Endodermal cell (in vitro differentiated cells): ENCODE data around the gene MAP2K6. TPM values are rescaled to one million over a fixed set of nuclear protein-coding genes. Genes with fewer than 3 reads are reported as not detected.
A peak's percentile ranks its signal among the peaks of the same experiment; 100 is the strongest.

Source experiments
- DNase-seq: peaks from one replicate; pipeline ENCODE4 v3.0.0-alpha.2; 2017
- H3K27ac ChIP-seq: 2 replicates; pipeline ENCODE4 v1.5.1; 2013; ENCODE audit warnings: mild to moderate bottlenecking, low read depth, low read length, moderate library complexity
- H3K27me3 ChIP-seq: 2 replicates; pipeline ENCODE4 v1.6.1; 2013; ENCODE audit warnings: mild to moderate bottlenecking, low read length, moderate library complexity; ENCODE audit not compliant: insufficient read depth, control insufficient read depth, poor library complexity, severe bottlenecking
- H3K36me3 ChIP-seq: 2 replicates; pipeline ENCODE4 v1.7.0; 2013; ENCODE audit warnings: mild to moderate bottlenecking, low read length, moderate library complexity; ENCODE audit not compliant: control insufficient read depth, insufficient read depth
- H3K4me1 ChIP-seq: one replicate; pipeline ENCODE4 v1.7.0; 2013; ENCODE audit warnings: low read length; ENCODE audit not compliant: control insufficient read depth, insufficient read depth
- H3K4me3 ChIP-seq: 2 replicates; pipeline ENCODE4 v1.5.1; 2013; ENCODE audit warnings: mild to moderate bottlenecking, low read length, moderate library complexity
- H3K9ac ChIP-seq: 2 replicates; pipeline ENCODE4 v1.6.1; 2013; ENCODE audit warnings: mild to moderate bottlenecking, low read length, moderate library complexity; ENCODE audit not compliant: poor library complexity, severe bottlenecking; ENCODE audit errors: extremely low read depth
- H3K9me3 ChIP-seq: 2 replicates; pipeline ENCODE4 v1.6.1; 2013; ENCODE audit warnings: mild to moderate bottlenecking, low read length, moderate library complexity; ENCODE audit not compliant: control insufficient read depth
- H3K27ac Mint-ChIP-seq: 2 replicates; pipeline ENCODE4 v1.8.0; 2020; ENCODE audit warnings: mixed read lengths
- H3K27me3 Mint-ChIP-seq: 2 replicates; pipeline ENCODE4 v1.8.0; 2021; ENCODE audit warnings: mild to moderate bottlenecking, mixed read lengths; ENCODE audit not compliant: insufficient read depth
- H3K36me3 Mint-ChIP-seq: 2 replicates; pipeline ENCODE4 v1.8.0; 2020; ENCODE audit warnings: low read depth, mixed read lengths
- H3K4me1 Mint-ChIP-seq: 2 replicates; pipeline ENCODE4 v1.8.0; 2020; ENCODE audit warnings: mixed read lengths
- H3K4me3 Mint-ChIP-seq: 2 replicates; pipeline ENCODE4 v1.8.0; 2020; ENCODE audit warnings: mild to moderate bottlenecking, moderate library complexity, mixed read lengths
- H3K9me3 Mint-ChIP-seq: 2 replicates; pipeline ENCODE4 v1.8.0; 2020; ENCODE audit warnings: mild to moderate bottlenecking, mixed read lengths
- CTCF ChIP-seq: fragments of 200-600 bp; sonication (generic); conservative IDR thresholded peaks from 2 replicates; pipeline ENCODE4 v1.5.0; 2021; ENCODE audit warnings: antibody characterized with exemption, mild to moderate bottlenecking
- WGBS, 2 experiments: methylation state at CpG; one replicate each; pipeline versions ENCODE4 v1.1.5 to v1.1.7; 2013; ENCODE audit warnings: missing lambda C conversion rate in 2 of 2, mixed read lengths in 1 of 2; ENCODE audit not compliant: insufficient coverage in 1 of 2, insufficient read length in 1 of 2; 5-methylcytosine and 5-hydroxymethylcytosine counted together
- total RNA-seq, 2 donors: library from RNA; stranded (reverse); fragmentation: NEBNext Ultra II Directional in 1 of 2; extraction: Animal tissue kit (Norgen Biotek cat#: 25700) in 1 of 2; gene quantifications; 2 replicates in 1 of 2; 3 replicates in 1 of 2; pipeline ENCODE4 v1.2.1, GENCODE V29; 2021

Gene MAP2K6
- total RNA-seq, 2 donors from 2014 or later, result 42.2 to 55.3 TPM

- Histone ChIP-seq H3K27me3 (no peaks in the 10 kb centered on the region), H3K4me1 (peaks cover 3% of the 10 kb centered on the region), H3K9me3 (no peaks in the 10 kb centered on the region), H3K9ac (no peak overlapping the region), H3K27ac (no peak overlapping the region), H3K36me3 (no peaks in the 10 kb centered on the region), H3K4me3 (no peak overlapping the region)
- peaks cover 2% of the 10 kb centered on the region for H3K9me3 Mint-ChIP-seq
- DNase-seq, result no peak
- no peaks in the 10 kb centered on the region for H3K36me3 Mint-ChIP-seq
- H3K27ac Mint-ChIP-seq, result no peak overlapping the region
- WGBS, 2 experiments, result 91 to 100% methylated on average over 1 to 2 of the region's 2 CpGs
- peaks cover 23% of the 10 kb centered on the region for H3K4me1 Mint-ChIP-seq
- no peak for TF ChIP-seq CTCF
- no peak overlapping the region for H3K4me3 Mint-ChIP-seq
- no peaks in the 10 kb centered on the region for H3K27me3 Mint-ChIP-seq
These were observed 3.8 kb upstream of the MAP2K6 start for GRCh38 chr17:69410671-69411070.

- H3K4me1 Mint-ChIP-seq, result peaks cover 23% of the 10 kb centered on the region
- no peaks in the 10 kb centered on the region for H3K27me3 Mint-ChIP-seq
- Histone ChIP-seq H3K9ac (no peak overlapping the region), H3K4me1 (peaks cover 3% of the 10 kb centered on the region), H3K9me3 (no peaks in the 10 kb centered on the region), H3K27ac (no peak overlapping the region), H3K4me3 (peak overlapping the region; percentile 16), H3K27me3 (no peaks in the 10 kb centered on the region), H3K36me3 (no peaks in the 10 kb centered on the region)
- H3K36me3 Mint-ChIP-seq, result no peaks in the 10 kb centered on the region
- DNase-seq, result no peak
- peaks cover 2% of the 10 kb centered on the region for H3K9me3 Mint-ChIP-seq
- no peak overlapping the region for H3K27ac Mint-ChIP-seq
- WGBS, 2 experiments, result 89 to 94% methylated on average over 2 to 4 of the region's 4 CpGs
- H3K4me3 Mint-ChIP-seq, result no peak overlapping the region
- no peak for TF ChIP-seq CTCF
These were observed 2.7 kb upstream of the MAP2K6 start for GRCh38 chr17:69411766-69412165.

- no peaks in the 10 kb centered on the region for H3K36me3 ChIP-seq
- TF ChIP-seq CTCF, result no peak
- H3K4me3 Mint-ChIP-seq, result no peak overlapping the region
These were observed 2.2 kb upstream of the MAP2K6 start for GRCh38 chr17:69412251-69412671.

More at GRCh38 chr17:69412251-69412671, 2.2 kb upstream of the MAP2K6 start:
- Histone ChIP-seq H3K9me3 (no peaks in the 10 kb centered on the region), H3K9ac (no peak overlapping the region), H3K4me1 (peaks cover 3% of the 10 kb centered on the region), H3K4me3 (peak overlapping the region; percentile 16), H3K27me3 (no peaks in the 10 kb centered on the region), H3K27ac (no peak overlapping the region)
- peak overlapping the region; percentile 76 for H3K27ac Mint-ChIP-seq
- no peaks in the 10 kb centered on the region for H3K27me3 Mint-ChIP-seq
- peaks cover 23% of the 10 kb centered on the region for H3K4me1 Mint-ChIP-seq
- 49 to 85% methylated on average over 4 of the region's 4 CpGs for WGBS, 2 experiments
- peaks cover 2% of the 10 kb centered on the region for H3K9me3 Mint-ChIP-seq
- no peaks in the 10 kb centered on the region for H3K36me3 Mint-ChIP-seq
- DNase-seq, result peak; percentile 70
